ENCODE results near the gene TMED10.
"Not testable (repeated sequence)": the region's sequence is repeated elsewhere in the genome, so short reads cannot be mapped to it uniquely, and the experiment has no call there.

Gene TMED10

GRCh38 chr14:75141062-75141461 is 35.4 kb downstream of the TMED10 start:
- TF ChIP-seq GATA1 (IDR thresholded peaks at IDR 0.05; ENCODE audit: low read depth, low read length) (no peak), POLR2A (IDR thresholded peaks at IDR 0.05; ENCODE audit: low read length) (no peak)
- no peak for DNase-seq

GRCh38 chr14:75140620-75141019 is 35.8 kb downstream of the TMED10 start:
- TF ChIP-seq GATA1 (IDR thresholded peaks at IDR 0.05; ENCODE audit: low read depth, low read length) (no peak), POLR2A (IDR thresholded peaks at IDR 0.05; ENCODE audit: low read length) (no peak)
- no peak for DNase-seq

GRCh38 chr14:75139185-75139584 is 37.2 kb downstream of the TMED10 start:
- DNase-seq = no peak
- TF ChIP-seq GATA1 (IDR thresholded peaks at IDR 0.05; ENCODE audit: low read depth, low read length) (no peak), POLR2A (IDR thresholded peaks at IDR 0.05; ENCODE audit: low read length) (no peak)

- DNase-seq = no peak
- TF ChIP-seq GATA1 (IDR thresholded peaks at IDR 0.05; ENCODE audit: low read depth, low read length) (no peak), POLR2A (IDR thresholded peaks at IDR 0.05; ENCODE audit: low read length) (no peak)
These were observed 37.9 kb downstream of the TMED10 start for GRCh38 chr14:75138492-75138891.

- TF ChIP-seq GATA1 (IDR thresholded peaks at IDR 0.05; ENCODE audit: low read depth, low read length) (no peak), POLR2A (IDR thresholded peaks at IDR 0.05; ENCODE audit: low read length) (no peak)
- no peak for DNase-seq
These were observed 41.8 kb downstream of the TMED10 start for GRCh38 chr14:75134644-75135043.

- TF ChIP-seq POLR2A (IDR thresholded peaks at IDR 0.05; ENCODE audit: low read length) (no peak), GATA1 (IDR thresholded peaks at IDR 0.05; ENCODE audit: low read depth, low read length) (no peak)
- DNase-seq = no peak
These were observed 42.8 kb downstream of the TMED10 start for GRCh38 chr14:75133597-75133996.

GRCh38 chr14:75132382-75133086 is 43.9 kb downstream of the TMED10 start:
- TF ChIP-seq POLR2A (IDR thresholded peaks at IDR 0.05; ENCODE audit: low read length) (no peak), GATA1 (IDR thresholded peaks at IDR 0.05; ENCODE audit: low read depth, low read length) (no peak)
- peak; percentile 78 to 91 for DNase-seq

GRCh38 chr14:75128596-75128990 is 47.8 kb downstream of the TMED10 start:
- TF ChIP-seq POLR2A (IDR thresholded peaks at IDR 0.05; ENCODE audit: low read length) = no peak
- no peak for TF ChIP-seq GATA1 (IDR thresholded peaks at IDR 0.05; ENCODE audit: low read depth, low read length)
- no peak for DNase-seq

GRCh38 chr14:75127903-75128595 is 48.4 kb downstream of the TMED10 start:
- DNase-seq = peak in 1 of 2 experiments; percentile 28
- TF ChIP-seq GATA1 (IDR thresholded peaks at IDR 0.05; ENCODE audit: low read depth, low read length) (no peak), POLR2A (IDR thresholded peaks at IDR 0.05; ENCODE audit: low read length) (no peak)

- not testable (repeated sequence) for DNase-seq
These were observed 49.0 kb downstream of the TMED10 start for GRCh38 chr14:75127474-75127820.

GRCh38 chr14:75126679-75127473 is 49.5 kb downstream of the TMED10 start, which contains the start of gene NEK9:
NEK9 (minus strand) TSS chr14:75127048; CDS start chr14:75126921, 127 bp downstream.
- TF ChIP-seq GATA1 (IDR thresholded peaks at IDR 0.05; ENCODE audit: low read depth, low read length) = no peak
- TF ChIP-seq POLR2A (IDR thresholded peaks at IDR 0.05; ENCODE audit: low read length) = peak; percentile 95
- peak; percentile 92 to 93 for DNase-seq

GRCh38 chr14:75126121-75126544 is 50.3 kb downstream of the TMED10 start:
- TF ChIP-seq GATA1 (IDR thresholded peaks at IDR 0.05; ENCODE audit: low read depth, low read length) (no peak), POLR2A (IDR thresholded peaks at IDR 0.05; ENCODE audit: low read length) (no peak)
- DNase-seq = peak in 1 of 2 experiments; percentile 58

- TF ChIP-seq GATA1 (IDR thresholded peaks at IDR 0.05; ENCODE audit: low read depth, low read length) (no peak), POLR2A (IDR thresholded peaks at IDR 0.05; ENCODE audit: low read length) (no peak)
- peak in 1 of 2 experiments; percentile 26 for DNase-seq
These were observed 50.8 kb downstream of the TMED10 start for GRCh38 chr14:75125617-75126016.

- peak; percentile 43 to 48 for DNase-seq
- TF ChIP-seq GATA1 (IDR thresholded peaks at IDR 0.05; ENCODE audit: low read depth, low read length) (no peak), POLR2A (IDR thresholded peaks at IDR 0.05; ENCODE audit: low read length) (no peak)
These were observed 52.4 kb downstream of the TMED10 start for GRCh38 chr14:75123991-75124390.

All from erythroblast (primary cell).